ENCODE results near the gene CCL14.
A peak's percentile ranks its signal among the peaks of the same experiment; 100 is the strongest.

Gene CCL14

DNA sequence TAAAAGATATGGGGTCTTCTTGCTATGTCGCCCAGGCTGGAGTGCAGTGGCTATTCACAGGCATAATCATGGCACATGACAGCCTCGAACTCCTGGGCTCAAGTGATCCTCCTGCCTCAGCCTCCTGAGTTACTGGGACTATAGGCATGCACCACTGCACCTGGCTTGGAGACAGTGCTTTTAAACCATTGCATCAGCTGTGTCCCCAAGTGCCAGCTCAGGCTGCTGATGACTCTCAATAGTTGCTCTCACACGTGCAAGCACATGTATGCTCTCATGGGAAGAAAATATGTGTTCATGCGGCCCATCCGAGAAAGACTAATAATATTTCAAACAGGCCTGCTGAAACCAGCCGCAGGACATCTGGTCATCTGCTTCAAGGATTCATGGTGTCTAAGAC is 14.0 kb downstream of the CCL14 start:
- WGBS (ENCODE audit: insufficient coverage, insufficient read length): no CpG with 5 or more reads among the region's 6 CpGs
- no peaks in the 10 kb centered on the region for H3K4me1 ChIP-seq (ENCODE audit: control insufficient read depth, insufficient read depth, low read length)

DNA sequence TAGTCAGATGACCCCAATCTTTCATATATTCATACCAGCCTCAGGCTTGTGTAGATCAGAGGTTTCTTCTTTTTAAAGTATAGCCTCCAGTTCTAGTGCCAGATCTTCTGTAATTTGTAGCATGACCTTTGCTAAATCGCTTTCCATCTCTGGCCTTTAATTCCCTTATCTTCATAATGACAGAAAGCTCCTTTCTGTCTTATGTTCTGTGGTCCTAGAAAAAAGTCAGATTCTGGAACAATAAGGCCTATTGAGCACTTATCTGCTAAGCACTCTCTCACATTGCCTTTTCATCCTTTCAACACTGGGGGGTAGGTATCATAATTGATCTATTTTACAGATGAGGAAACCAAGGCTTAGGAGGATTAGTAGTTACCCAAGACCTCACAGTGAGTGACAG is 14.5 kb downstream of the CCL14 start:
- no peak for DNase-seq (ENCODE audit: low read depth, low spot score)
- Histone ChIP-seq H3K36me3 (ENCODE audit: control insufficient read depth, insufficient read depth, low read length) (no peaks in the 10 kb centered on the region), H3K4me3 (ENCODE audit: low read length) (no peak overlapping the region), H3K27me3 (ENCODE audit: control insufficient read depth, insufficient read depth, low read length) (no peaks in the 10 kb centered on the region), H3K27ac (ENCODE audit: low read length) (no peak overlapping the region), H3K9me3 (ENCODE audit: control insufficient read depth, insufficient read depth, low read length) (no peaks in the 10 kb centered on the region), H3K4me1 (ENCODE audit: control insufficient read depth, insufficient read depth, low read length) (no peaks in the 10 kb centered on the region)
- WGBS (ENCODE audit: insufficient coverage, insufficient read length): no CpG with 5 or more reads among the region's 1 CpG

More for the DNA sequence above, 14.0 kb downstream of the CCL14 start:
- Histone ChIP-seq H3K27ac (ENCODE audit: low read length) (no peak overlapping the region), H3K9me3 (ENCODE audit: control insufficient read depth, insufficient read depth, low read length) (no peaks in the 10 kb centered on the region), H3K4me3 (ENCODE audit: low read length) (no peak overlapping the region), H3K27me3 (ENCODE audit: control insufficient read depth, insufficient read depth, low read length) (no peaks in the 10 kb centered on the region), H3K36me3 (ENCODE audit: control insufficient read depth, insufficient read depth, low read length) (no peaks in the 10 kb centered on the region)
- DNase-seq (ENCODE audit: low read depth, low spot score): no peak

DNA sequence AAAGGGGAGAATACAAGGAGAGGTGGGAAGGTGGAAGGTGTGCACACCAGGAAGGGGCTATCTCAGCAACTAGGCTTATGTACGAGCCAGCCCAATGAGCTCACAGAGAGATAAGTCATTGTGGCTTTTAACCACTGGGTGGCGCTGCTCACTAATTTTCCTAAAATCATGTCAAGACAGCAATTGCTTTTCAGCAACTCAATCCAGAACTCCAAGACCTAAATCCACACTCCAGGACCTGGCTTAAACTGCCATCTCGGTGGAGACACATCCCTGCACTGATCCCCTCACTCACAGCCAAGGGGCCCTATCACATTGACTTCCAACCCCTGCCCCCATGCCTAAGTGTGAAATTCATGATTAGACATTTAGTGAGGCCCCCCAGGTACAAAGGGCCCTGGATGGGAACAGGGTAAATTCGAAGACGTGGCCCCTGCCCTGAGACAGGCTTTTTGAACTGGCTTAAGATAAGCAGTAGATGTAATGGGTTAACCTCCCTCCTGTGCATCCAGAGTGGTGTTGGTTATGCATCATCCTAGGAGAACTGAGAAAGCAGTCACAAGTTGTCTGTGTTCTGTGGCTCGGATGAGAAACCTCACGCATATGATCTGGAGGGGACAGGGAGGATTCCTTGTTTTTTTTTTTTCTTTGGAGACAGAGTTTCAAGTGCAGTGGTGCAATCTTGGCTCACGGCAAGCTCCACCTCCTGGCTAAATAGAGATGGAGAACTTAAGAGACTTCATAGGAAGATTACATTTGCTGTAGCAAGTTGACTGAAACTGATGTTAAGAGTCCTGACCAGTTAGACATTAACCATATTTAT is 16.8 kb downstream of the CCL14 start:
- no peaks in the 10 kb centered on the region for H3K27me3 ChIP-seq (ENCODE audit: control insufficient read depth, insufficient read depth, low read length)
- no peaks in the 10 kb centered on the region for H3K36me3 ChIP-seq (ENCODE audit: control insufficient read depth, insufficient read depth, low read length)
- H3K9me3 ChIP-seq (ENCODE audit: control insufficient read depth, insufficient read depth, low read length): no peaks in the 10 kb centered on the region
- peak; percentile 72 for DNase-seq (ENCODE audit: low read depth, low spot score)
- H3K4me3 ChIP-seq (ENCODE audit: low read length): no peak overlapping the region
- no peaks in the 10 kb centered on the region for H3K4me1 ChIP-seq (ENCODE audit: control insufficient read depth, insufficient read depth, low read length)
- H3K27ac ChIP-seq (ENCODE audit: low read length): no peak overlapping the region
- no CpG with 5 or more reads among the region's 8 CpGs for whole genome bisulfite sequencing (ENCODE audit: insufficient coverage, insufficient read length)

DNA sequence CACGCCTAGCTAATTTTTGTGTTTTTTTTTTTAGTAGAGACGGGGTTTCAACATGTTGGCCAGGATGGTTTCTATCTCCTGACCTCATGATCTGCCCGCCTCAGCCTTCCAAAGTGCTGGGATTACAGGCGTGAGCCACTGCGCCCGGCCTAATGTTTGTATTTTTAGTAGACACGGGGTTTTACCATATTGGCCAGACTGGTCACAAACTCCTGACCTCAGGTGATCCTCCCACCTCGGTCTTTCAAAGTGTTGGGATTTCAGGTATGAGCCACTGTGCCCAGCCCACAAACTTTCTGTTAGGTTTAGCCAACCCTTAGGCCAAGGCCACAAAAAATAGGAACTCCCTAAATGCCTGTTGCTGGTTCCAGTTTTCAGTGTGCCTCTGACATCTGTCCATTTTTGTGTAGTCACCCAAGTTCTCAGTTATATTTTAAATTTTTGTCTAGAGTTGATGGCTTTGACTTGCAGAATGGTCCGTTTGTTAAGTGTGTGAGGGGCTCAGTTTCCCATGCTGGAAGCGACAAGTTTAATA is 17.9 kb downstream of the CCL14 start:
- Histone ChIP-seq H3K4me1 (ENCODE audit: control insufficient read depth, insufficient read depth, low read length) (no peaks in the 10 kb centered on the region), H3K9me3 (ENCODE audit: control insufficient read depth, insufficient read depth, low read length) (no peaks in the 10 kb centered on the region), H3K27me3 (ENCODE audit: control insufficient read depth, insufficient read depth, low read length) (no peaks in the 10 kb centered on the region), H3K36me3 (ENCODE audit: control insufficient read depth, insufficient read depth, low read length) (no peaks in the 10 kb centered on the region), H3K4me3 (ENCODE audit: low read length) (no peak overlapping the region), H3K27ac (ENCODE audit: low read length) (no peak overlapping the region)
- DNase-seq (ENCODE audit: low read depth, low spot score): no peak
- no CpG with 5 or more reads among the region's 10 CpGs for WGBS (ENCODE audit: insufficient coverage, insufficient read length)

DNA sequence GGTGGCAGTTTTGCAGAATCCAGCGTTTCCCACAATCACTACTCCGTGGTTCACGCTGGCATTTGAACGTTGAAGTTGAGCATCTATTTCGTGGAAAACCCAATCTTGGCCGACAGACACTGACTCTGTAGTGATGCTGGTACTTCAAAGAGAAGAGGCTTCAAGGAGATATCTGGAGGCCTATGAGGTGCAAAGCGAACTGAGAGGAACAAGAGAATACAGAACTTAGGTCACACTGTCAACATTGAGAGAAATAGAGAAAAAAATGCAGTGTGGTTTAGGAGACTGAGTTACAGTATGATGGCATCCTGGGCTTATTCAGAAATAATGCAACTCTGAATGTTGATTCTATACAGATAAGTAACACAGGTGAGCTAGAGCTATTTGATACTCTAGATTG is 21.3 kb downstream of the CCL14 start:
- Histone ChIP-seq H3K36me3 (ENCODE audit: control insufficient read depth, insufficient read depth, low read length) (no peaks in the 10 kb centered on the region), H3K9me3 (ENCODE audit: control insufficient read depth, insufficient read depth, low read length) (no peaks in the 10 kb centered on the region), H3K4me3 (ENCODE audit: low read length) (no peak overlapping the region), H3K27ac (ENCODE audit: low read length) (no peak overlapping the region), H3K27me3 (ENCODE audit: control insufficient read depth, insufficient read depth, low read length) (no peaks in the 10 kb centered on the region), H3K4me1 (ENCODE audit: control insufficient read depth, insufficient read depth, low read length) (no peaks in the 10 kb centered on the region)
- no peak for DNase-seq (ENCODE audit: low read depth, low spot score)
- WGBS (ENCODE audit: insufficient coverage, insufficient read length): no CpG with 5 or more reads among the region's 7 CpGs

DNA sequence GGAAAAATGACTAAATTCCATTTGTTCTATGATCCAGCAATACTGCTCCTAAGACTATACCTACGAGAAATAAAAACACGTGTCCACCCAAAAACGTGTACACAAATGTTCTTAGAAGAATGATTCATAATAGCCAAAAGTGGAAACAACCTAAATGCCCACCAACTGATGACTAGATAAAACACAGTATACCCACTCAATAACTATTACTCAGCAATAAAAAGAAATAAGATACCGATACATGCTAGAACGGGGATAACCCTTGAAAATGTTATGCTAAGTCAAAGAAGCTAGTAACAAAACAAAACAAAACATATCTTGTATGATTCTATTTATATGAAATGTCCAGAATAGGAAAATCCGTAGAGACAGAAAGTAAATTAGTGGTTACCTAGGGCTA is 22.9 kb downstream of the CCL14 start:
- no CpG with 5 or more reads among the region's 6 CpGs for WGBS (ENCODE audit: insufficient coverage, insufficient read length)
- no peak overlapping the region for H3K27ac ChIP-seq (ENCODE audit: low read length)
- no peaks in the 10 kb centered on the region for H3K4me1 ChIP-seq (ENCODE audit: control insufficient read depth, insufficient read depth, low read length)
- DNase-seq (ENCODE audit: low read depth, low spot score): no peak
- no peaks in the 10 kb centered on the region for H3K36me3 ChIP-seq (ENCODE audit: control insufficient read depth, insufficient read depth, low read length)
- H3K9me3 ChIP-seq (ENCODE audit: control insufficient read depth, insufficient read depth, low read length): no peaks in the 10 kb centered on the region
- H3K27me3 ChIP-seq (ENCODE audit: control insufficient read depth, insufficient read depth, low read length): no peaks in the 10 kb centered on the region
- H3K4me3 ChIP-seq (ENCODE audit: low read length): no peak overlapping the region

DNA sequence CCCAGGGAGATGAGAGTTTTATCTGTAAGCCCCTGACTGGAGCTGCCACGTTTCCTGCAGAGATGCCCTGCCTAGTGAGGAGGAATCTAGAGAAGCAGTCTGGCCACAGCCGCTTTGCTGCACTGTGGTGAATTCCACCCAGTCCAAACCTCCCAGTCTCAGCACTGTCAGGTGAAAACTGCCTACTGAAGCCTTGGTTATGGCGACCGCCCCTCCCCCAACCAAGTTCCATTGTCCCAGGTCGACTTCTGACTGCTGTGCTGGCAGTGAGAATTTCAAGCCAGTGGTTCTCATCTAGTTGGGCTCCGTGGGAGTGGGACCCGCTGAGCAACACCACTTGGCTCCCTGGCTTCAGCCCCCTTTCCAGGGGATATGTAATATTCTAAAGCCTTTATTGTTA is 32.8 kb downstream of the CCL14 start:
- H3K36me3 ChIP-seq (ENCODE audit: control insufficient read depth, insufficient read depth, low read length): no peaks in the 10 kb centered on the region
- H3K9me3 ChIP-seq (ENCODE audit: control insufficient read depth, insufficient read depth, low read length): no peaks in the 10 kb centered on the region
- H3K4me3 ChIP-seq (ENCODE audit: low read length): no peak overlapping the region
- no peaks in the 10 kb centered on the region for H3K27me3 ChIP-seq (ENCODE audit: control insufficient read depth, insufficient read depth, low read length)
- DNase-seq (ENCODE audit: low read depth, low spot score): no peak
- no CpG with 5 or more reads among the region's 7 CpGs for WGBS (ENCODE audit: insufficient coverage, insufficient read length)
- H3K4me1 ChIP-seq (ENCODE audit: control insufficient read depth, insufficient read depth, low read length): no peaks in the 10 kb centered on the region
- no peak overlapping the region for H3K27ac ChIP-seq (ENCODE audit: low read length)

DNA sequence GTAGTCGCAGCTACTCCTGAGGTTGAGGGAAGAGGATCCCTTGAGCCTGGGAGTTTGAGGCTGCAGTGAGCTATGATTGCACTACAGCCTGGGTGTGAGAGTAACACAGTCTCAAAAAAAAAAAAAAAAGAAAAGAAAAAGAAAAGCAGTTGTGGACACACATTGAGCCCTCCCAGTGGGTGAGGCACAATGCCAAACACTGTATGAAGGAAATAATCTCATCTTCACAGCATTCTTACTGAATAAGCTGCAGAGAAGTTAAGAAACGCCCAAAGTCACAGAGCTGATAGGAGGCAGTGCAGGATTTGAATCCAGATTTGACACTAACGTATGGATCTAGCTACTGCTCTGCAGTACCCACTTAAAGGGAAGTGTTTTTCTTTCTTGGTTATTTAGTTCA is 37.1 kb downstream of the CCL14 start:
- Histone ChIP-seq H3K4me3 (ENCODE audit: low read length) (no peak overlapping the region), H3K27ac (ENCODE audit: low read length) (no peak overlapping the region), H3K9me3 (ENCODE audit: control insufficient read depth, insufficient read depth, low read length) (no peaks in the 10 kb centered on the region), H3K36me3 (ENCODE audit: control insufficient read depth, insufficient read depth, low read length) (no peaks in the 10 kb centered on the region), H3K27me3 (ENCODE audit: control insufficient read depth, insufficient read depth, low read length) (no peaks in the 10 kb centered on the region), H3K4me1 (ENCODE audit: control insufficient read depth, insufficient read depth, low read length) (no peaks in the 10 kb centered on the region)
- no CpG with 5 or more reads among the region's 3 CpGs for WGBS (ENCODE audit: insufficient coverage, insufficient read length)
- DNase-seq (ENCODE audit: low read depth, low spot score): no peak

DNA sequence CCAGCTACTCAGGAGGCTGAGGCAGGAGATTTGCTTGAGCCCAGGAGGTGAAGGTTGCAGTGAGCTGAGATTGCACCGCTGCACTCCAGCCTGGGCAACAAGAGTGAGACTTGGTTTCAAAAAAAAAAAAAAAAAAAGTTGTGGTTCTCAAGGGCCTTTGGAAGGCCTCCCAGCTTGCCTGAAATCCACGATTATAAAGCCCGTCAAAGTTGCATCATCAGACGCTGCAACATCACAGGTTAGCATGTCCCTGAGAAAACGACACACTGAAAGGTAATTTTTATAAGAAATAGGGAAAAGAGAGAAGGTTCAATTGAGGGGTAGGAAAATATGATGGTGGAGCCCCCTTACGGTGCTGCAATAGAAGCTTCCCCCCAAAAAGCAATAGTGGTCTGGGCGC is 38.4 kb downstream of the CCL14 start:
- H3K4me1 ChIP-seq (ENCODE audit: control insufficient read depth, insufficient read depth, low read length): no peaks in the 10 kb centered on the region
- no peak overlapping the region for H3K27ac ChIP-seq (ENCODE audit: low read length)
- no peak for DNase-seq (ENCODE audit: low read depth, low spot score)
- no CpG with 5 or more reads among the region's 7 CpGs for WGBS (ENCODE audit: insufficient coverage, insufficient read length)
- no peaks in the 10 kb centered on the region for H3K27me3 ChIP-seq (ENCODE audit: control insufficient read depth, insufficient read depth, low read length)
- H3K36me3 ChIP-seq (ENCODE audit: control insufficient read depth, insufficient read depth, low read length): no peaks in the 10 kb centered on the region
- no peaks in the 10 kb centered on the region for H3K9me3 ChIP-seq (ENCODE audit: control insufficient read depth, insufficient read depth, low read length)
- no peak overlapping the region for H3K4me3 ChIP-seq (ENCODE audit: low read length)

DNA sequence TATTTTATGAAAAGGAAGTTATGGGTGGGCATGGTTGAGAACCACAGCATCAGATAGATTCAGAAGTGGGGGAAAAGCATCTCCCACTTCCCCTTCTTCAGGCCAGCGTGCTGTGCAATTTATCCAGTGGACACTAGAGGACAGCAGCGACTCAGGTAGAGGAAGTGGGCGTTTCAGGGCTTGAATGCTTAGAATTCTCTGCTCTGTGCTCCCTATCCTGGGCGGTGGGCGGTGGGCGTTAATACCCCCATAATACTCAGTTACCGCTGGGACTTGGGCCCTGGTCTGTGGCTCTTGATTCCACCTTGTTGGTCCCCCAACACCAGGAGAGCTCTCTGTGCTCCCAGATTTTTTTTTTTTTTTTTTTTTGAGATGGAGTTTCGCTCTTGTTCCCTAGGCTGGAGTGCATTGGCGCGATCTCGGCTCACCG is 39.4 kb downstream of the CCL14 start:
- H3K27ac ChIP-seq (ENCODE audit: low read length): no peak overlapping the region
- no peaks in the 10 kb centered on the region for H3K36me3 ChIP-seq (ENCODE audit: control insufficient read depth, insufficient read depth, low read length)
- no peak overlapping the region for H3K4me3 ChIP-seq (ENCODE audit: low read length)
- H3K4me1 ChIP-seq (ENCODE audit: control insufficient read depth, insufficient read depth, low read length): no peaks in the 10 kb centered on the region
- no peak for DNase-seq (ENCODE audit: low read depth, low spot score)
- no peaks in the 10 kb centered on the region for H3K27me3 ChIP-seq (ENCODE audit: control insufficient read depth, insufficient read depth, low read length)
- WGBS (ENCODE audit: insufficient coverage, insufficient read length): no CpG with 5 or more reads among the region's 12 CpGs
- H3K9me3 ChIP-seq (ENCODE audit: control insufficient read depth, insufficient read depth, low read length): no peaks in the 10 kb centered on the region

DNA sequence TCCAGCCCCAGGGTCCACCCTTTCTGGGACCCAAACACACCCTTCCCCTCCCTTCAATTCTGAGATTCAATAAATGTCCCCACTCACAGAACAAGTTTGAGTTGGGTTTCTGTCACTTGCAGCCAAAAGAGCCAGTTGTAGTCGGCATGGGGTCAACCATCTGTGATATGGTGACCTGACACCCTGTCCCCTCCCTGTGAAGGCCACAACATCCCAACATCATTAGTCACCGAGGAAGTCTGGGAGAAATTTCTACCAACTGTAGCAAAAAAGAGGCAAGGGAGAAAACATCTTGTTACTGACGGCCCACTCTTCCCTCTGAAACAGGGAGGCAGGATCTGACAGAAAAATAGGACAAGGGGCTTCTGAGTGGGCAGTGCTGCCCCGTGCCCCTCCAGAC is 42.4 kb downstream of the CCL14 start:
- Histone ChIP-seq H3K27me3 (ENCODE audit: control insufficient read depth, insufficient read depth, low read length) (no peaks in the 10 kb centered on the region), H3K27ac (ENCODE audit: low read length) (no peak overlapping the region), H3K4me1 (ENCODE audit: control insufficient read depth, insufficient read depth, low read length) (no peaks in the 10 kb centered on the region), H3K9me3 (ENCODE audit: control insufficient read depth, insufficient read depth, low read length) (no peaks in the 10 kb centered on the region), H3K4me3 (ENCODE audit: low read length) (no peak overlapping the region), H3K36me3 (ENCODE audit: control insufficient read depth, insufficient read depth, low read length) (no peaks in the 10 kb centered on the region)
- no peak for DNase-seq (ENCODE audit: low read depth, low spot score)
- no CpG with 5 or more reads among the region's 4 CpGs for WGBS (ENCODE audit: insufficient coverage, insufficient read length)

Data from iPS DF 6.9 (cell line).